WTC11 (cell line): Measurements from ENCODE around the gene SLC22A4. TPM values are rescaled to one million over a fixed set of nuclear protein-coding genes. Genes with fewer than 3 reads are reported as not detected.

Source experiments
- ATAC-seq: fragments of 200-7000 bp; cut with Tn5 transposase; 2 replicates; pipeline ENCODE4 v1.10.0; 2021; ENCODE audit warnings: mild to moderate bottlenecking, moderate library complexity
- CTCF ChIA-PET: fragments of 300-600 bp; sonication (Branson Sonifier 250); formaldehyde crosslinking; loops from one replicate; lab custom pipeline; 2021; ENCODE audit warnings: antibody characterized with exemption; lab: Charles Lee
- POLR2A ChIA-PET: fragments of 350-600 bp; sonication (Branson Sonifier 250); formaldehyde crosslinking; loops from one replicate; lab custom pipeline; 2021; ENCODE audit warnings: antibody characterized with exemption; lab: Charles Lee
- DNase-seq: peaks from one replicate; pipeline ENCODE4 v3.0.0; 2021; ENCODE audit warnings: low spot score
- H3K27ac Mint-ChIP-seq: 2 replicates; pipeline ENCODE4 v1.8.0; 2021; ENCODE audit warnings: mixed read lengths
- H3K27me3 Mint-ChIP-seq: 2 replicates; pipeline ENCODE4 v1.8.0; 2021; ENCODE audit warnings: low read depth, mild to moderate bottlenecking, moderate library complexity, mixed read lengths
- H3K36me3 Mint-ChIP-seq: 2 replicates; pipeline ENCODE4 v1.8.0; 2021; ENCODE audit warnings: mixed read lengths
- H3K4me1 Mint-ChIP-seq: 2 replicates; pipeline ENCODE4 v1.8.0; 2022; ENCODE audit warnings: mixed read lengths
- H3K4me3 Mint-ChIP-seq: 2 replicates; pipeline ENCODE4 v1.8.0; 2021; ENCODE audit warnings: mild to moderate bottlenecking, moderate library complexity, mixed read lengths
- H3K9me3 Mint-ChIP-seq: 2 replicates; pipeline ENCODE4 v1.8.0; 2021; ENCODE audit warnings: mixed read lengths
- ATF1 ChIP-seq: sonication (generic); formaldehyde crosslinking; IDR thresholded peaks from 2 replicates; pipeline ENCODE4 v1.8.1; 2023; ENCODE audit warnings: mild to moderate bottlenecking, moderate library complexity, missing genetic modification reagents
- EMX1 ChIP-seq: fragments of 250-450 bp; sonication (Bioruptor Pico); IDR thresholded peaks from 2 replicates; pipeline ENCODE4 v1.8.0; 2021; ENCODE audit warnings: mild to moderate bottlenecking
- FOXJ3 ChIP-seq: sonication (generic); formaldehyde crosslinking; IDR thresholded peaks from 2 replicates; pipeline ENCODE4 v1.9.0; 2021; ENCODE audit warnings: missing genetic modification reagents, mild to moderate bottlenecking, borderline replicate concordance
- FOXP1 ChIP-seq: sonication (generic); formaldehyde crosslinking; IDR thresholded peaks from 2 replicates; pipeline ENCODE4 v1.8.0; 2022; ENCODE audit warnings: missing genetic modification reagents, mild to moderate bottlenecking, moderate library complexity, borderline replicate concordance
- MYBL2 ChIP-seq: sonication (generic); formaldehyde crosslinking; IDR thresholded peaks from 2 replicates; pipeline ENCODE4 v1.8.1; 2023; ENCODE audit warnings: mild to moderate bottlenecking, moderate library complexity, missing genetic modification reagents
- NR2C2 ChIP-seq: sonication (generic); formaldehyde crosslinking; IDR thresholded peaks from 2 replicates; pipeline ENCODE4 v1.8.0; 2022; ENCODE audit warnings: mild to moderate bottlenecking, missing genetic modification reagents
- NR3C1 ChIP-seq: sonication (generic); formaldehyde crosslinking; conservative IDR thresholded peaks from 2 replicates; pipeline ENCODE4 v1.8.1; 2023; ENCODE audit warnings: low read depth, mild to moderate bottlenecking, missing genetic modification reagents
- PREB ChIP-seq: sonication (generic); formaldehyde crosslinking; IDR thresholded peaks from 2 replicates; pipeline ENCODE4 v1.8.1; 2022; ENCODE audit warnings: mild to moderate bottlenecking, missing genetic modification reagents, moderate library complexity, borderline replicate concordance
- SP1 ChIP-seq: sonication (generic); formaldehyde crosslinking; conservative IDR thresholded peaks from 2 replicates; pipeline ENCODE4 v1.8.1; 2022; ENCODE audit warnings: missing genetic modification reagents
- TEAD1 ChIP-seq: sonication (generic); formaldehyde crosslinking; IDR thresholded peaks from 2 replicates; pipeline ENCODE4 v1.8.0; 2022; ENCODE audit warnings: mild to moderate bottlenecking, missing genetic modification reagents
- TP53 ChIP-seq: sonication (generic); formaldehyde crosslinking; IDR thresholded peaks from 2 replicates; pipeline ENCODE4 v1.8.1; 2023; ENCODE audit warnings: mild to moderate bottlenecking, missing genetic modification reagents
- USF1 ChIP-seq: sonication (generic); formaldehyde crosslinking; IDR thresholded peaks from 2 replicates; pipeline ENCODE4 v1.8.0; 2022; ENCODE audit warnings: mild to moderate bottlenecking, missing genetic modification reagents
- ZBTB21 ChIP-seq: sonication (generic); formaldehyde crosslinking; IDR thresholded peaks from 2 replicates; pipeline ENCODE4 v1.8.1; 2023; ENCODE audit warnings: mild to moderate bottlenecking, missing genetic modification reagents, borderline replicate concordance
- ZNF317 ChIP-seq: sonication (generic); formaldehyde crosslinking; IDR thresholded peaks from 2 replicates; pipeline ENCODE4 v1.8.1; 2023; ENCODE audit warnings: low read depth, mild to moderate bottlenecking, moderate library complexity, missing genetic modification reagents, borderline replicate concordance
- ZNF423 ChIP-seq: fragments of 250-450 bp; sonication (Bioruptor Pico); IDR thresholded peaks from 2 replicates; pipeline ENCODE4 v2.1.2; 2022; ENCODE audit warnings: mild to moderate bottlenecking, moderate library complexity
- ZNF425 ChIP-seq: fragments of 250-450 bp; sonication (Bioruptor Pico); conservative IDR thresholded peaks from 2 replicates; pipeline ENCODE4 v1.9.0; 2021; ENCODE audit warnings: mild to moderate bottlenecking
- total RNA-seq: library from RNA; stranded (reverse); gene quantifications from 3 replicates; pipeline ENCODE4 v1.2.3, GENCODE V29; 2021
- TF ChIP-seq, protein P1 (sequence below): sonication (generic); formaldehyde crosslinking; IDR thresholded peaks from 2 replicates; pipeline ENCODE4 v1.8.1; 2022; ENCODE audit warnings: low read depth, mild to moderate bottlenecking, moderate library complexity, missing genetic modification reagents, borderline replicate concordance
- TF ChIP-seq, protein P2 (sequence below): sonication (generic); formaldehyde crosslinking; IDR thresholded peaks from 2 replicates; pipeline ENCODE4 v1.8.1; 2023; ENCODE audit warnings: mild to moderate bottlenecking, missing genetic modification reagents
- TF ChIP-seq, protein P3 (sequence below): fragments of 250-450 bp; sonication (Bioruptor Pico); IDR thresholded peaks from 2 replicates; pipeline ENCODE4 v1.9.0; 2021; ENCODE audit warnings: mild to moderate bottlenecking
- TF ChIP-seq, protein P4 (sequence below): fragments of 250-450 bp; sonication (Bioruptor Pico); IDR thresholded peaks from 2 replicates; pipeline ENCODE4 v1.9.0; 2021; ENCODE audit warnings: moderate library complexity, mild to moderate bottlenecking, inconsistent platforms, borderline replicate concordance

SLC22A4 gene
- total RNA-seq, 1 experiment from 2014 or later, result 0.35 TPM

- TF ChIP-seq, protein P1, sequence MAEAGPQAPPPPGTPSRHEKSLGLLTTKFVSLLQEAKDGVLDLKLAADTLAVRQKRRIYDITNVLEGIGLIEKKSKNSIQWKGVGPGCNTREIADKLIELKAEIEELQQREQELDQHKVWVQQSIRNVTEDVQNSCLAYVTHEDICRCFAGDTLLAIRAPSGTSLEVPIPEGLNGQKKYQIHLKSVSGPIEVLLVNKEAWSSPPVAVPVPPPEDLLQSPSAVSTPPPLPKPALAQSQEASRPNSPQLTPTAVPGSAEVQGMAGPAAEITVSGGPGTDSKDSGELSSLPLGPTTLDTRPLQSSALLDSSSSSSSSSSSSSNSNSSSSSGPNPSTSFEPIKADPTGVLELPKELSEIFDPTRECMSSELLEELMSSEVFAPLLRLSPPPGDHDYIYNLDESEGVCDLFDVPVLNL (CRISPR knock-in tag), result no peak
- TF ChIP-seq MYBL2 (no peak), ZNF423 (CRISPR knock-in tag) (no peak), FOXJ3 (CRISPR knock-in tag) (no peak), ZBTB21 (CRISPR knock-in tag) (no peak), NR3C1 (CRISPR knock-in tag) (no peak), FOXP1 (CRISPR knock-in tag) (no peak), TP53 (CRISPR knock-in tag) (no peak), ATF1 (no peak), TEAD1 (CRISPR knock-in tag) (no peak), PREB (no peak), ZNF317 (CRISPR knock-in tag) (no peak), EMX1 (CRISPR knock-in tag) (no peak), NR2C2 (no peak), USF1 (CRISPR knock-in tag) (no peak), SP1 (CRISPR knock-in tag) (no peak), ZNF425 (CRISPR knock-in tag) (no peak)
- TF ChIP-seq, protein P2, sequence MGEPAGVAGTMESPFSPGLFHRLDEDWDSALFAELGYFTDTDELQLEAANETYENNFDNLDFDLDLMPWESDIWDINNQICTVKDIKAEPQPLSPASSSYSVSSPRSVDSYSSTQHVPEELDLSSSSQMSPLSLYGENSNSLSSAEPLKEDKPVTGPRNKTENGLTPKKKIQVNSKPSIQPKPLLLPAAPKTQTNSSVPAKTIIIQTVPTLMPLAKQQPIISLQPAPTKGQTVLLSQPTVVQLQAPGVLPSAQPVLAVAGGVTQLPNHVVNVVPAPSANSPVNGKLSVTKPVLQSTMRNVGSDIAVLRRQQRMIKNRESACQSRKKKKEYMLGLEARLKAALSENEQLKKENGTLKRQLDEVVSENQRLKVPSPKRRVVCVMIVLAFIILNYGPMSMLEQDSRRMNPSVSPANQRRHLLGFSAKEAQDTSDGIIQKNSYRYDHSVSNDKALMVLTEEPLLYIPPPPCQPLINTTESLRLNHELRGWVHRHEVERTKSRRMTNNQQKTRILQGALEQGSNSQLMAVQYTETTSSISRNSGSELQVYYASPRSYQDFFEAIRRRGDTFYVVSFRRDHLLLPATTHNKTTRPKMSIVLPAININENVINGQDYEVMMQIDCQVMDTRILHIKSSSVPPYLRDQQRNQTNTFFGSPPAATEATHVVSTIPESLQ (CRISPR knock-in tag), result no peak
- TF ChIP-seq, protein P3, sequence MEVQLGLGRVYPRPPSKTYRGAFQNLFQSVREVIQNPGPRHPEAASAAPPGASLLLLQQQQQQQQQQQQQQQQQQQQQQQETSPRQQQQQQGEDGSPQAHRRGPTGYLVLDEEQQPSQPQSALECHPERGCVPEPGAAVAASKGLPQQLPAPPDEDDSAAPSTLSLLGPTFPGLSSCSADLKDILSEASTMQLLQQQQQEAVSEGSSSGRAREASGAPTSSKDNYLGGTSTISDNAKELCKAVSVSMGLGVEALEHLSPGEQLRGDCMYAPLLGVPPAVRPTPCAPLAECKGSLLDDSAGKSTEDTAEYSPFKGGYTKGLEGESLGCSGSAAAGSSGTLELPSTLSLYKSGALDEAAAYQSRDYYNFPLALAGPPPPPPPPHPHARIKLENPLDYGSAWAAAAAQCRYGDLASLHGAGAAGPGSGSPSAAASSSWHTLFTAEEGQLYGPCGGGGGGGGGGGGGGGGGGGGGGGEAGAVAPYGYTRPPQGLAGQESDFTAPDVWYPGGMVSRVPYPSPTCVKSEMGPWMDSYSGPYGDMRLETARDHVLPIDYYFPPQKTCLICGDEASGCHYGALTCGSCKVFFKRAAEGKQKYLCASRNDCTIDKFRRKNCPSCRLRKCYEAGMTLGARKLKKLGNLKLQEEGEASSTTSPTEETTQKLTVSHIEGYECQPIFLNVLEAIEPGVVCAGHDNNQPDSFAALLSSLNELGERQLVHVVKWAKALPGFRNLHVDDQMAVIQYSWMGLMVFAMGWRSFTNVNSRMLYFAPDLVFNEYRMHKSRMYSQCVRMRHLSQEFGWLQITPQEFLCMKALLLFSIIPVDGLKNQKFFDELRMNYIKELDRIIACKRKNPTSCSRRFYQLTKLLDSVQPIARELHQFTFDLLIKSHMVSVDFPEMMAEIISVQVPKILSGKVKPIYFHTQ (CRISPR knock-in tag), result no peak
- TF ChIP-seq, protein P4, sequence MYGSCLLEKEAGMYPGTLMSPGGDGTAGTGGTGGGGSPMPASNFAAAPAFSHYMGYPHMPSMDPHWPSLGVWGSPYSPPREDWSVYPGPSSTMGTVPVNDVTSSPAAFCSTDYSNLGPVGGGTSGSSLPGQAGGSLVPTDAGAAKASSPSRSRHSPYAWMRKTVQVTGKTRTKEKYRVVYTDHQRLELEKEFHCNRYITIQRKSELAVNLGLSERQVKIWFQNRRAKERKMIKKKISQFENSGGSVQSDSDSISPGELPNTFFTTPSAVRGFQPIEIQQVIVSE (CRISPR knock-in tag), result no peak
- peaks cover 21% of the 10 kb centered on the region for H3K36me3 Mint-ChIP-seq
- H3K4me1 Mint-ChIP-seq, result peaks cover 5% of the 10 kb centered on the region; the same call in 1 of the 2 replicates
- peaks cover 3% of the 10 kb centered on the region for H3K27me3 Mint-ChIP-seq
- DNase-seq (no peak), ATAC-seq (no peak)
- no peak overlapping the region for H3K4me3 Mint-ChIP-seq
- peaks cover 25% of the 10 kb centered on the region for H3K9me3 Mint-ChIP-seq
- H3K27ac Mint-ChIP-seq, result no peak overlapping the region
- CTCF ChIA-PET, result no interaction called here
- POLR2A ChIA-PET, result no interaction called here
Observed at GRCh38 chr5:132339502-132339901, 45.3 kb downstream of the SLC22A4 start.
